Mammary epithelial cell (primary cell): ENCODE data around the gene EIF2AK3.
A peak's percentile ranks its signal among the peaks of the same experiment; 100 is the strongest.

ENCODE experiments used
- CTCF ChIP-seq, 2 donors: IDR thresholded peaks in 1 of 2; conservative IDR thresholded peaks in 1 of 2; 2 replicates each; pipeline ENCODE4 v1.5.1; 2011 to 2012; ENCODE audit warnings: inconsistent platforms in 2 of 2, low read length in 2 of 2, mild to moderate bottlenecking in 2 of 2, control low read depth in 1 of 2, low read depth in 1 of 2; ENCODE audit not compliant: insufficient read depth in 1 of 2; ENCODE audit errors: extremely low read depth in 1 of 2
- EZH2 ChIP-seq: IDR thresholded peaks from 2 replicates; pipeline ENCODE4 v1.6.1; 2012; ENCODE audit warnings: low read length, inconsistent platforms, borderline replicate concordance

- TF ChIP-seq EZH2, result no peak
- TF ChIP-seq CTCF (conservative IDR thresholded peaks at IDR 0.05 in 1 of 2, IDR thresholded peaks at IDR 0.05 in 1 of 2; ENCODE audit: extremely low read depth in 1 of 2, insufficient read depth in 1 of 2, low read depth in 1 of 2, low read length in 2 of 2), result peak; percentile 88 to 91
These were observed 44.6 kb upstream of the EIF2AK3 start for GRCh38 chr2:88671786-88672427.
